HG02840 (cell line): ENCODE measurements around the gene HIPK2.

Source experiments
- ATAC-seq: cut with Tn5 transposase; IDR thresholded peaks from one replicate; pipeline ENCODE4 v1.9.1; 2021; ENCODE audit warnings: mild to moderate bottlenecking, moderate library complexity, moderate number of reproducible peaks; ENCODE audit not compliant: unreplicated experiment, low FRiP score

HIPK2 gene

GRCh38 chr7:139525750-139526149, 252.0 kb downstream of the HIPK2 start:
- ATAC-seq: no peak

- ATAC-seq: no peak
These were observed 252.6 kb downstream of the HIPK2 start for GRCh38 chr7:139525239-139525638.

GRCh38 chr7:139523968-139524815, 253.6 kb downstream of the HIPK2 start:
- ATAC-seq: no peak

DNA sequence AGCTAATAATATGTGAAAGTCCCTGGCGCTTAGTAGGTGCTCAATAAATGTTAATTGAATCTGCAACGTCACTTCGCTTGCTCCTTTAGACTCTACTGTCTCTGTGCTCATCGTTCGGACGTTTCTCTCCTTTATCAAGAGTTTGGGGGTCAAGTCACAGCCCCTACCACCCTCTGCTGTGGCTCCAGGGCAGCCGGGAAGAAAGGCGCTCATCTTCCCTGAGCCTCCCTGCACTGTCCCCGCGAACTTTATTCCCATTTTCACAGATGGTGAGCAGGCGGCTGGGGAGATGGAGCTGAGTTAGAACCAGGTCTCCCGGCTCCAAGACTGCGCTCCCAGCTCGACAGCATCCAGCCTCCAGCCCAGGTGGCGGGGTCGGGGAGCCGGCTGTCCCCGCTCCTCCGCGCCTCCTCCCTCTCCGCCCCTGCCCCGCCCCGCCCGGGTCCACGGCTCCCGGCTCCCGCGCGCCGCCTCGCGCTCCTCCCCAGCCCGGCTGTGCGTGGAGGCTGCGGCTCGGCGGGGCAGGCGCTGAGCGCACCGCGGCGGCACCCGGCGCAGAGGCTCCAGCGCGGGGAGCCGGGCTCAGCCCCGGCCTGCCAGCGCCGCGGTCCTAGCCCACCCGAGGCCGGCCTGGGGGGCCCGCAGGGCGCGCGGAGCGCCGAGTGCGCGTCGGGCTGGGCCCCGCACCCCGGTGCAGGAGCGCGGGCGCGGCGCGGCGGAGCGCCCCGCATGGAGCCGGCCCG, 254.4 kb downstream of the HIPK2 start, which contains the start of gene CLEC2L:
Gene CLEC2L, plus strand, starts transcription at position 487 of the 743 bp plus-strand sequence. Its CDS starts 243 bp downstream, at position 730.
- ATAC-seq: no peak

GRCh38 chr7:139522830-139523198, 255.0 kb downstream of the HIPK2 start:
- no peak for ATAC-seq

GRCh38 chr7:139521439-139521838, 256.4 kb downstream of the HIPK2 start:
- no peak for ATAC-seq

GRCh38 chr7:139515266-139515665, 262.5 kb downstream of the HIPK2 start:
- ATAC-seq: no peak
